H1 (cell line): ENCODE data around the gene RNF145. TPM values are rescaled to one million over a fixed set of nuclear protein-coding genes. Genes with fewer than 3 reads are reported as not detected.

Source experiments
- ASH2L ChIP-seq: fragments of 200-600, 300-600 bp; sonication (generic); IDR thresholded peaks from one replicate; pipeline ENCODE4 v1.7.1; 2017; ENCODE audit warnings: low read length
- BACH1 ChIP-seq: IDR thresholded peaks from 2 replicates; pipeline ENCODE4 v1.6.1; 2012; ENCODE audit warnings: low read length, improper control_type of control experiment
- SAP30 ChIP-seq: fragments of 300-600 bp; sonication (generic); IDR thresholded peaks from 2 replicates; pipeline ENCODE4 v1.7.1; 2012; ENCODE audit warnings: low read length, moderate library complexity, mild to moderate bottlenecking, inconsistent platforms; ENCODE audit not compliant: insufficient read depth, insufficient replicate concordance
- polyA plus RNA-seq, 7 experiments: library from polyadenylated mRNA; depleted of rRNA in 3 of 7; stranded (reverse) in 5 of 7; unstranded in 2 of 7; fragments of >200 nt in 5 of 7; fragments of 200-250 nt in 2 of 7; gene quantifications; 1 replicate in 5 of 7; 2 replicates in 1 of 7; 4 replicates in 1 of 7; pipeline versions ENCODE4 v1.2.1 to v1.2.3, GENCODE V29; 2011 to 2013; ENCODE audit warnings: missing spikeins in 2 of 7, mixed read lengths in 2 of 7
- total RNA-seq: library from RNA; stranded (reverse); fragmentation: NEBNext Ultra II Directional; extraction: Animal tissue kit (Norgen Biotek cat#: 25700); gene quantifications from 2 replicates; pipeline ENCODE4 v1.2.1, GENCODE V29; 2021

Gene RNF145
- total and polyA plus RNA-seq, 2 of the 8 experiments (the other 6 are each of a cell fraction or from before 2014, with no cell fraction given) = 34.2 to 72.5 TPM

GRCh38 chr5:159131951-159132350, 77.4 kb downstream of the RNF145 start (continued):
- no peak for TF ChIP-seq ASH2L
- no peak for TF ChIP-seq BACH1
- no peak for TF ChIP-seq SAP30
- TF ChIP-seq, all 59 proteins: peak for 0
